Vagina (tissue), 2 donors: ENCODE results near the gene RHEBL1. TPM values are rescaled to one million over a fixed set of nuclear protein-coding genes. Genes with fewer than 3 reads are reported as not detected.

Experiments
- DNase-seq, 2 donors: peaks; one replicate each; pipeline ENCODE4 v3.0.0-alpha.2; 2017; ENCODE audit errors: extremely low spot score in 2 of 2
- H3K27ac ChIP-seq: fragments of 200-600 bp; sonication (generic); one replicate; pipeline ENCODE4 v1.5.1; 2019
- H3K27me3 ChIP-seq: fragments of 200-600 bp; sonication (generic); one replicate; pipeline ENCODE4 v1.5.1; 2019
- H3K36me3 ChIP-seq, 2 donors: fragments of 200-600 bp; sonication (generic); one replicate each; pipeline ENCODE4 v1.5.1; 2017 to 2019
- H3K4me1 ChIP-seq: fragments of 200-600 bp; sonication (generic); one replicate; pipeline ENCODE4 v1.5.1; 2019
- H3K4me3 ChIP-seq, 2 donors: fragments of 200-600 bp; sonication (generic); 1 replicate in 1 of 2; 2 replicates in 1 of 2; pipeline ENCODE4 v1.5.1; 2016 to 2019
- H3K9me3 ChIP-seq: fragments of 200-600 bp; sonication (generic); one replicate; pipeline ENCODE4 v1.5.1; 2019
- POLR2A ChIP-seq, 2 donors: fragments of 450-650 bp; IDR thresholded peaks; one replicate each; pipeline ENCODE4 v1.6.1; 2017; ENCODE audit warnings: antibody characterized with exemption in 2 of 2, mild to moderate bottlenecking in 2 of 2, moderate library complexity in 2 of 2
- POLR2AphosphoS5 ChIP-seq, 2 donors: sonication (generic); formaldehyde crosslinking; IDR thresholded peaks; one replicate each; pipeline ENCODE4 v1.9.0; 2017; ENCODE audit warnings: antibody characterized with exemption in 2 of 2, mild to moderate bottlenecking in 2 of 2, low read depth in 1 of 2; ENCODE audit not compliant: insufficient read depth in 1 of 2
- intact Hi-C: fragments of 100-400 bp; cut with DNase I; formaldehyde crosslinking; loops from one replicate; pipeline ENCODE4 v1.15.1; 2023
- total RNA-seq: library from RNA; depleted of rRNA; stranded (reverse); fragments of >200 nt; gene quantifications from one replicate; pipeline ENCODE4 v1.2.3, GENCODE V29; 2016
- TF ChIP-seq, protein P1 (sequence below), 3 experiments: fragments of 450-650 bp in 2 of 3; fragments of 200-600 bp in 1 of 3; sonication (generic) in 1 of 3; IDR thresholded peaks; one replicate each; pipeline ENCODE4 v1.5.1; 2017 to 2019; ENCODE audit warnings: antibody characterized with exemption in 3 of 3, mild to moderate bottlenecking in 2 of 3, moderate library complexity in 2 of 3

Gene RHEBL1
- total RNA-seq, 1 donor from 2014 or later = 1.7 TPM

DNA sequence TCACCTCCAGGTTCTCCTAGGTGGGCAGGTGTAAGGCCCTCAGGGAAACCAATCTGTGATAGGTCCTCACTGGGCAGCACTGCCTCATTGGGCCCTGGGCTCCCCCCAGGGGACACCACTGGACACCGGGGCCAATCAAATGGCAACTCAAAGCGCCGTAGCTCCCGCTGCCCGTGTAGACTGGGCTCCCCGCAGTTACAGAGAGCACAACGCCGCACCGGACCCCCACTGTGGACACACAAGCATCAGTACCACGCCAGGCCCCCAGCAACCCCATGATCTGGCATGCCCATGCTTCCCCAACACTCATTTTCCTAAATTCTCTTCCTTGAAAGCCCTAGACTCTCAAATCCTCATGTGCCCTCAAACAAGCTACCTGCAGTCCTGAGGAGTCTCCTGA, 15.3 kb downstream of the RHEBL1 start:
- peaks cover 0 to 53% of the 10 kb centered on the region in 2 donors for H3K36me3 ChIP-seq
- no peaks in the 10 kb centered on the region for H3K9me3 ChIP-seq
- peaks cover 51% of the 10 kb centered on the region for H3K4me1 ChIP-seq
- no peaks in the 10 kb centered on the region for H3K27me3 ChIP-seq
- H3K27ac ChIP-seq = no peak overlapping the region
- TF ChIP-seq, protein P1, sequence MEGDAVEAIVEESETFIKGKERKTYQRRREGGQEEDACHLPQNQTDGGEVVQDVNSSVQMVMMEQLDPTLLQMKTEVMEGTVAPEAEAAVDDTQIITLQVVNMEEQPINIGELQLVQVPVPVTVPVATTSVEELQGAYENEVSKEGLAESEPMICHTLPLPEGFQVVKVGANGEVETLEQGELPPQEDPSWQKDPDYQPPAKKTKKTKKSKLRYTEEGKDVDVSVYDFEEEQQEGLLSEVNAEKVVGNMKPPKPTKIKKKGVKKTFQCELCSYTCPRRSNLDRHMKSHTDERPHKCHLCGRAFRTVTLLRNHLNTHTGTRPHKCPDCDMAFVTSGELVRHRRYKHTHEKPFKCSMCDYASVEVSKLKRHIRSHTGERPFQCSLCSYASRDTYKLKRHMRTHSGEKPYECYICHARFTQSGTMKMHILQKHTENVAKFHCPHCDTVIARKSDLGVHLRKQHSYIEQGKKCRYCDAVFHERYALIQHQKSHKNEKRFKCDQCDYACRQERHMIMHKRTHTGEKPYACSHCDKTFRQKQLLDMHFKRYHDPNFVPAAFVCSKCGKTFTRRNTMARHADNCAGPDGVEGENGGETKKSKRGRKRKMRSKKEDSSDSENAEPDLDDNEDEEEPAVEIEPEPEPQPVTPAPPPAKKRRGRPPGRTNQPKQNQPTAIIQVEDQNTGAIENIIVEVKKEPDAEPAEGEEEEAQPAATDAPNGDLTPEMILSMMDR (IDR thresholded peaks at IDR 0.05) = no peak
- TF ChIP-seq POLR2AphosphoS5 (IDR thresholded peaks at IDR 0.05; ENCODE audit: insufficient read depth in 1 of 2, low read depth in 1 of 2) = no peak
- TF ChIP-seq POLR2A (IDR thresholded peaks at IDR 0.05) = no peak
- intact Hi-C loops = no loop called here
- no peak for DNase-seq
- no peak overlapping the region for H3K4me3 ChIP-seq

DNA sequence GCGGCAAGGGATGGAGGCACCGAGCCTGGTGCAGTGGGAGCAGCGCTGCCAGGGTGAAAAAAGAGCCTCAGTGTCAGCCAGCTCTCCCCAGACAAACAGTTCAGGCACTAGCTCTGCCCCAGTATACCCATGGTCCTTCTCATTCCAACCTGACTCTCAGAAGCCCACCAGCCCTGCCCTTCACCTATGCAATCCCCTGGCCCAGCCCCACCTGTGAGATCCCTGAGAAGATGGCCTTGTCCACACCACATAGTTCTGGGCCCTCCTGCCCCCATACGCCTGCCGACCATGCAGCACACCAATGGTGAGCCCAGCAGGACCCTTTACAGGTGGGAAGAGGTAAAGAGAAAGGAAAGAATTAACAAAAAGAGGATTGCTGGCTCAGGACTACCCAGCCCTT, 15.7 kb downstream of the RHEBL1 start:
- Histone ChIP-seq H3K4me1 (peaks cover 47% of the 10 kb centered on the region), H3K36me3 (peaks cover 0 to 57% of the 10 kb centered on the region in 2 donors), H3K27ac (no peak overlapping the region), H3K9me3 (no peaks in the 10 kb centered on the region), H3K27me3 (no peaks in the 10 kb centered on the region), H3K4me3 (no peak overlapping the region)
- TF ChIP-seq POLR2A (IDR thresholded peaks at IDR 0.05) = no peak
- TF ChIP-seq POLR2AphosphoS5 (IDR thresholded peaks at IDR 0.05; ENCODE audit: insufficient read depth in 1 of 2, low read depth in 1 of 2) = no peak
- TF ChIP-seq, protein P1 (IDR thresholded peaks at IDR 0.05) = no peak
- intact Hi-C loops = no loop called here
- DNase-seq = no peak

DNA sequence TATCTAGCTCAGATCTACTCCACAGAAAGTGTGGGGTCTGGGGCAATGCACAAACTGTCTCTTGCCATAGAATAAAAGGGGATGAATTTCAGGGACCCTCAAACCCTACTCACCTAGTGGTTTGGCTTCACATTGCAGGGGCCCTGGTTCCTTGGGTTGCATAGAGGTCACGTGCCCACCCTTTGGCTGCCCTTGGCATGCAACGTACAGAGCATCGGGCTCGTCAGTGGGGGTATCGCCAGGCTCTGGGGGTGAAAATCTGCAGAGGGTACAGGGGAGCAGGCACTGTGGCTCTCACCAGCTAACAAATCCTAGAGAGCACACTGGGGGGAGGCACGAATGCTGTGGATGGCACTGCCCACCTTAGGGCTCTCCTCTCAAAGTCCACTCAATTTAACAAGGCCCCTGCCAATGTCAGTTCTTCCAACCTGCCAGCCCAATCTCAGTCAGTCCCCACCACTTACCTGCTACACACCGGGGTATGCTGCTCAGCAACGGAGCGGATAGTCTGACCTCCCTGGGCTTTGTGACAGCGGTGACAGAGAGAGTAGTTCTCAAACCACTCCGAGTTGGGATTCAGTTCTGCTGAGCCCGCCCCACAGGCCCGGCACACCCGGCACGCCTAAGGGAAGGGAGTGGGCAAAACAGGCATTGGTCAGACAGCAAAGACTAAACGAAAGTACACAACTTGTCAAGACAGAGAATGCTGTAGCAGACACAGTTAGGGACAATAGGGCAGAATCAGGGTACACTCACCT, 17.1 kb downstream of the RHEBL1 start:
- no peak for TF ChIP-seq POLR2AphosphoS5 (IDR thresholded peaks at IDR 0.05; ENCODE audit: insufficient read depth in 1 of 2, low read depth in 1 of 2)
- no peak for TF ChIP-seq POLR2A (IDR thresholded peaks at IDR 0.05)
- TF ChIP-seq, protein P1 (IDR thresholded peaks at IDR 0.05) = no peak
- Histone ChIP-seq H3K4me3 (no peak overlapping the region), H3K27me3 (no peaks in the 10 kb centered on the region), H3K27ac (no peak overlapping the region), H3K9me3 (no peaks in the 10 kb centered on the region), H3K36me3 (peaks cover 0 to 71% of the 10 kb centered on the region in 2 donors), H3K4me1 (peaks cover 33% of the 10 kb centered on the region)
- DNase-seq = no peak
- intact Hi-C loops = no loop called here

DNA sequence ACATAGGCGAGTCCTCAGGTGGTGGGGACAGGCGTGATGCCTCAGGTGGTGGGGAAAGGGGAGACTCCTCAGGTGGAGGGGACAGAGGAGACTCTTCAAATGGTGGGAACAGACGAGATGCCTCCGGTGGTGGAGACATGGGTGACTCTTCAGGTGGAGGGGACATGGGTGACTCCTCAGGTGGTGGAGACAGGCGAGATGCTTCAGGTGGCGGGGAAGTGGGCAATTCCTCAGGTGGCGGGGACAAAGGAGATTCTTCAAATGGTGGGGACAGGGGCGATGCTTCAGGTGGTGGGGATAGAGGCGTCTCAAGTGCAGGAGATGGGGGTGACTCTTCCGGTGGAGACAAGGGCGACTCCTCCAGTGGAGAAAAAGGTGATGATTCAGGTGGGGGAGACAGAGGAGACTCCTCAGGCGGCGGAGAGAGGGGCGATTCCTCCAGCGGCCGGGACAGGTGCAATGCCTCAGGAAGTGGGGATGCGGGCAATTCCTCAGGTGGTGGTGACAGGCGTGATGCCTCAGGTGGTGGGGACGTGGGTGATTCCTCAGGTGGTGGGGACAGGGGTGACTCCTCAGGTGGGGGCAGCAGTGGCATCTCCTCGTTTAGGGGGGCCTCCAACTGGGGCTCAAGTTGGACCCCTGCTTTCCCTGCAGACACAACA, 17.9 kb downstream of the RHEBL1 start:
- DNase-seq = no peak
- intact Hi-C loops = no loop called here
- Histone ChIP-seq H3K27ac (no peak overlapping the region), H3K4me3 (no peak overlapping the region), H3K4me1 (peaks cover 26% of the 10 kb centered on the region), H3K36me3 (peaks cover 0 to 75% of the 10 kb centered on the region in 2 donors), H3K27me3 (no peaks in the 10 kb centered on the region), H3K9me3 (no peaks in the 10 kb centered on the region)
- TF ChIP-seq, protein P1 (IDR thresholded peaks at IDR 0.05) = no peak
- TF ChIP-seq POLR2AphosphoS5 (IDR thresholded peaks at IDR 0.05; ENCODE audit: insufficient read depth in 1 of 2, low read depth in 1 of 2) (no peak), POLR2A (IDR thresholded peaks at IDR 0.05) (no peak)

DNA sequence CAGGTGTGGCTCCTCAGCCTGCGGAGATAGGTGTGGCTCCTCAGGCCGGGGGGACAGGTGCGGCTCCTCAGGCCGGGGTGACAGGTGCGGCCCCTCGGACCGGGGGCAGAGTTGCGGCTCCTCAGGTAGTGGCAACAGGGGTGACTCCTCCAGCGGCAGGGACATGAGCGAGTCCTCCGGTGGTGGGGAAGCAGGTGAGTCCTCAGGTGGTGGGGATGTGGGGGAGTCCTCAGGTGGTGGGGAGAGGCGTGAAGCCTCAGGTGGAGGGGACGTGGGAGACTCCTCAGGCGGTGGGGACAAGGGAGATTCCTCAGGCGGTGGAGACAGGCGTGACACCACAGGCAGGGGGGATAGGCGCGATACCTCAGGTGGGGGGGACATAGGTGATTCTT, 18.4 kb downstream of the RHEBL1 start:
- Histone ChIP-seq H3K4me1 (peaks cover 20% of the 10 kb centered on the region), H3K27me3 (no peaks in the 10 kb centered on the region), H3K27ac (no peak overlapping the region), H3K9me3 (no peaks in the 10 kb centered on the region), H3K4me3 (no peak overlapping the region), H3K36me3 (peaks cover 0 to 80% of the 10 kb centered on the region in 2 donors)
- intact Hi-C loops = no loop called here
- DNase-seq = no peak
- TF ChIP-seq, protein P1 (IDR thresholded peaks at IDR 0.05) = no peak
- TF ChIP-seq POLR2AphosphoS5 (IDR thresholded peaks at IDR 0.05; ENCODE audit: insufficient read depth in 1 of 2, low read depth in 1 of 2) (no peak), POLR2A (IDR thresholded peaks at IDR 0.05) (no peak)
